Melanocyte of skin (primary cell): Measurements from ENCODE around the gene SNRPF. TPM values are rescaled to one million over a fixed set of nuclear protein-coding genes. Genes with fewer than 3 reads are reported as not detected.

Source experiments
- total RNA-seq, 2 donors: library from RNA; depleted of rRNA; stranded (reverse); fragments of >200 nt; gene quantifications; 2 replicates each; pipeline ENCODE4 v1.2.3, GENCODE V29; 2012

Gene SNRPF
- total RNA-seq: 10 to 100 TPM in 1 of 2 donors, 1 to 10 TPM in 1; 5.2 to 14.3 TPM

GRCh38 chr12:95858451-95859343 is at the start of gene SNRPF:
TSS of gene SNRPF (plus strand) at chr12:95858952. CDS start at chr12:95859074, 122 bp downstream.

Other genes with a start within 250 kb of the SNRPF start
- gene NTN4, start 68.2 kb upstream of the SNRPF start, total RNA-seq: under 1 TPM; 0.33 to 0.34 TPM
- gene CCDC38, start 83.7 kb downstream of the SNRPF start, total RNA-seq: under 1 TPM; under 0.01 TPM
- 1 to 10 TPM in 1 of 2 donors, under 1 TPM in 1; 0.33 to 1.0 TPM for gene AMDHD1, start 84.4 kb downstream of the SNRPF start, total RNA-seq
- under 1 TPM; under 0.01 to 0.34 TPM for gene HAL, start 137.4 kb downstream of the SNRPF start, total RNA-seq
- gene LTA4H, start 176.6 kb downstream of the SNRPF start, total RNA-seq: 10 to 100 TPM; 54.0 to 65.6 TPM